Fibroblast of lung (primary cell): ENCODE results near the gene AMN. TPM values are rescaled to one million over a fixed set of nuclear protein-coding genes. Genes with fewer than 3 reads are reported as not detected.

Experiments
- DNase-seq, 2 donors: peaks; one replicate each; pipeline versions ENCODE4 v3.0.0 to v3.0.0-alpha.2; 2010; ENCODE audit warnings: low read depth in 2 of 2
- H2AFZ ChIP-seq: 2 replicates; pipeline ENCODE4 v1.5.1; 2012; ENCODE audit warnings: low read length, control low read depth, inconsistent platforms
- H3K27ac ChIP-seq: 2 replicates; pipeline ENCODE4 v1.5.1; 2011; ENCODE audit warnings: low read length, control low read depth; ENCODE audit not compliant: insufficient read depth
- H3K27me3 ChIP-seq: 2 replicates; pipeline ENCODE4 v1.5.1; 2011; ENCODE audit warnings: mild to moderate bottlenecking, low read length; ENCODE audit not compliant: control insufficient read depth, insufficient read depth
- H3K36me3 ChIP-seq: 2 replicates; pipeline ENCODE4 v1.5.1; 2011; ENCODE audit warnings: low read length; ENCODE audit not compliant: control insufficient read depth, insufficient read depth
- H3K4me1 ChIP-seq: 2 replicates; pipeline ENCODE4 v1.5.1; 2011; ENCODE audit warnings: low read length; ENCODE audit not compliant: control insufficient read depth, insufficient read depth; ENCODE audit errors: extremely low read depth
- H3K4me2 ChIP-seq: 2 replicates; pipeline ENCODE4 v1.5.1; 2011; ENCODE audit warnings: low read length, control low read depth; ENCODE audit not compliant: insufficient read depth; ENCODE audit errors: extremely low read depth
- H3K4me3 ChIP-seq, 4 experiments: fragments of 200-600 bp in 1 of 4; sonication (generic) in 1 of 4; replicated peaks in 1 of 4; 2 replicates each; pipeline ENCODE4 v1.5.1; 2011 to 2016; ENCODE audit warnings: low read length in 4 of 4, low read depth in 3 of 4, mild to moderate bottlenecking in 3 of 4, control low read depth in 2 of 4, inconsistent platforms in 1 of 4, mixed read lengths in 1 of 4; ENCODE audit not compliant: insufficient read depth in 1 of 4; ENCODE audit errors: control extremely low read depth in 1 of 4
- H3K79me2 ChIP-seq: 2 replicates; pipeline ENCODE4 v1.5.1; 2012; ENCODE audit warnings: mild to moderate bottlenecking, low read length, inconsistent platforms; ENCODE audit not compliant: control insufficient read depth, insufficient read depth
- H3K9ac ChIP-seq: 2 replicates; pipeline ENCODE4 v1.5.1; 2011; ENCODE audit warnings: mild to moderate bottlenecking, low read length, control low read depth; ENCODE audit not compliant: insufficient read depth
- H3K9me3 ChIP-seq: 2 replicates; pipeline ENCODE4 v1.5.1; 2012; ENCODE audit warnings: low read depth, low read length; ENCODE audit not compliant: control insufficient read depth, insufficient read depth
- H4K20me1 ChIP-seq: 2 replicates; pipeline ENCODE4 v1.5.1; 2011; ENCODE audit warnings: low read length; ENCODE audit not compliant: control insufficient read depth, insufficient read depth; ENCODE audit errors: extremely low read depth
- EZH2 ChIP-seq: IDR thresholded peaks from 2 replicates; pipeline ENCODE4 v1.5.1; 2012; ENCODE audit warnings: low read length, control low read depth, mild to moderate bottlenecking; ENCODE audit errors: missing control alignments
- polyA plus RNA-seq, 2 donors: library from polyadenylated mRNA; depleted of rRNA in 1 of 2; stranded (reverse) in 1 of 2; unstranded in 1 of 2; fragments of >200 nt; gene quantifications; 2 replicates each; pipeline ENCODE4 v1.2.1, GENCODE V29; 2011 to 2012; ENCODE audit warnings: missing spikeins in 1 of 2
- total RNA-seq: library from RNA; depleted of rRNA; stranded (reverse); fragments of >200 nt; gene quantifications from 2 replicates; pipeline ENCODE4 v1.2.1, GENCODE V29; 2014
- TF ChIP-seq, protein P1 (sequence below), 2 donors: IDR thresholded peaks in 1 of 2; conservative IDR thresholded peaks in 1 of 2; 1 replicate in 1 of 2; 2 replicates in 1 of 2; pipeline ENCODE4 v1.5.1; 2011 to 2012; ENCODE audit warnings: low read length in 2 of 2, control low read depth in 1 of 2, inconsistent platforms in 1 of 2, low read depth in 1 of 2, mild to moderate bottlenecking in 1 of 2

Gene AMN
- total and polyA plus RNA-seq, 2 donors (not counting 1 experiment from before 2014, with no cell fraction given): under 0.01 TPM; not detected in 1

DNA sequence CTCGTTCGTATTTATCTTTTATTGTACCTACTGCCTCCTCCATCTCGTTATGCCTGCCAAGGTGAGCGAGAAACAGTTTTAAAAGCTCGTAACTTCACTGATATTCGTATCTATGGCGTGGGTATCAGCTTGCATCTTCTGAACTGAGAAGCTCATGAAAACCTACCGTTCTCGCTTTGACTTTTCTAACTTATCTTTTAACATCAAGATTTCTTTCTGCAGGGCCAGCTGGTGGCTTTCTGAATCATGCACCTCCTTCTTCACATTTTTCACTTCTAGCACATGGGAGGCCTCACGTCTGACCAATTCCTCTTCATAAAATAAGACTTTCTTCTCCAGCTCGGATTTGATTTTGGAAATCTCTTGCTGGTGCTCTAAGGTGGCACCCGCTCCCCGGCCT lies 45.8 kb downstream of the AMN start:
- no peak for DNase-seq
- Histone ChIP-seq H3K9me3 (no peaks in the 10 kb centered on the region), H3K4me2 (no peak overlapping the region), H3K36me3 (peaks cover 36% of the 10 kb centered on the region), H4K20me1 (no peaks in the 10 kb centered on the region), H3K79me2 (no peaks in the 10 kb centered on the region), H3K4me1 (no peaks in the 10 kb centered on the region), H3K4me3 (no peak overlapping the region), H3K27ac (no peak overlapping the region), H2AFZ (no peak overlapping the region), H3K9ac (no peak overlapping the region), H3K27me3 (no peaks in the 10 kb centered on the region)
- TF ChIP-seq, protein P1, sequence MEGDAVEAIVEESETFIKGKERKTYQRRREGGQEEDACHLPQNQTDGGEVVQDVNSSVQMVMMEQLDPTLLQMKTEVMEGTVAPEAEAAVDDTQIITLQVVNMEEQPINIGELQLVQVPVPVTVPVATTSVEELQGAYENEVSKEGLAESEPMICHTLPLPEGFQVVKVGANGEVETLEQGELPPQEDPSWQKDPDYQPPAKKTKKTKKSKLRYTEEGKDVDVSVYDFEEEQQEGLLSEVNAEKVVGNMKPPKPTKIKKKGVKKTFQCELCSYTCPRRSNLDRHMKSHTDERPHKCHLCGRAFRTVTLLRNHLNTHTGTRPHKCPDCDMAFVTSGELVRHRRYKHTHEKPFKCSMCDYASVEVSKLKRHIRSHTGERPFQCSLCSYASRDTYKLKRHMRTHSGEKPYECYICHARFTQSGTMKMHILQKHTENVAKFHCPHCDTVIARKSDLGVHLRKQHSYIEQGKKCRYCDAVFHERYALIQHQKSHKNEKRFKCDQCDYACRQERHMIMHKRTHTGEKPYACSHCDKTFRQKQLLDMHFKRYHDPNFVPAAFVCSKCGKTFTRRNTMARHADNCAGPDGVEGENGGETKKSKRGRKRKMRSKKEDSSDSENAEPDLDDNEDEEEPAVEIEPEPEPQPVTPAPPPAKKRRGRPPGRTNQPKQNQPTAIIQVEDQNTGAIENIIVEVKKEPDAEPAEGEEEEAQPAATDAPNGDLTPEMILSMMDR (conservative IDR thresholded peaks at IDR 0.05 in 1 of 2, IDR thresholded peaks at IDR 0.05 in 1 of 2; ENCODE audit: low read depth in 1 of 2, low read length in 2 of 2): no peak
- TF ChIP-seq EZH2: no peak

DNA sequence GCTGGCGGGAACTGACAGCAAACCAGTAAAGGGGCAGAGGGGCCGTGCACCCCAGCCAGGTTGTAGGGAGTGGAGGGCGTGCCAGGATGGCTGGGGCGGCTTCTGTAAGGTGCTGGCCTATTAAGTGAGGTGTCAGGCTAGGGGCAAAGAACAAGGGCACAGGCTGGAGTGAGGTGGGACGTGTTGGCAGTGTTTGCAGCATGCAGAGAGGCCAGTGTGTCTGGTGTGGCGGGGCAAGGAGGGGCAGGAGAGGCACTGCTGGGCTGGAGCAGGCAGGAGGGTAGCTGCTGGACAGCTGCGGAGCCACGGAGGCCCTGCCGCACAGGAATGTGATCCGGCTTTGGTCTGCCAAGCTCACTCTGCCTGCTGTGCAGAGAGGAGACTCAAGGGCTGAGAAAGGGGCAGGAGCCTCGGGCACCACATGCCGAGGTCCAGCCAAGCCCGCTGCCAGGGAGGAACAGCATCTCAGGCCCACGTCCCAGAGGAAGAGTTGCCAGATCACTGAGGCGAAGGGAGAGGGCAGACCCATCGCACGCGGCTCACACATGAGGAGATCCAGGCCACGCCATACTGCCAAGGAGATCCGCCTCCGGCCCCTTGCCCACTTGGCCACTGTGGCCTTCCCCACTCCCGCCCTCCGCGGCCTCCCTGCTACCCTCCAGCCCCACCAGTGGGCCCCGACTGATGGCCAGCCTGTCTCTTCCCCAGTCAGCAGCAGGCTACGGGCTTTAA lies 46.8 kb downstream of the AMN start:
- Histone ChIP-seq H3K27ac (no peak overlapping the region), H4K20me1 (no peaks in the 10 kb centered on the region), H3K9ac (no peak overlapping the region), H3K36me3 (peaks cover 40% of the 10 kb centered on the region), H2AFZ (no peak overlapping the region), H3K27me3 (no peaks in the 10 kb centered on the region), H3K4me3 (no peak overlapping the region), H3K9me3 (no peaks in the 10 kb centered on the region), H3K79me2 (no peaks in the 10 kb centered on the region), H3K4me1 (no peaks in the 10 kb centered on the region), H3K4me2 (no peak overlapping the region)
- DNase-seq: no peak
- TF ChIP-seq EZH2: no peak
- TF ChIP-seq, protein P1 (conservative IDR thresholded peaks at IDR 0.05 in 1 of 2, IDR thresholded peaks at IDR 0.05 in 1 of 2; ENCODE audit: low read depth in 1 of 2, low read length in 2 of 2): no peak

DNA sequence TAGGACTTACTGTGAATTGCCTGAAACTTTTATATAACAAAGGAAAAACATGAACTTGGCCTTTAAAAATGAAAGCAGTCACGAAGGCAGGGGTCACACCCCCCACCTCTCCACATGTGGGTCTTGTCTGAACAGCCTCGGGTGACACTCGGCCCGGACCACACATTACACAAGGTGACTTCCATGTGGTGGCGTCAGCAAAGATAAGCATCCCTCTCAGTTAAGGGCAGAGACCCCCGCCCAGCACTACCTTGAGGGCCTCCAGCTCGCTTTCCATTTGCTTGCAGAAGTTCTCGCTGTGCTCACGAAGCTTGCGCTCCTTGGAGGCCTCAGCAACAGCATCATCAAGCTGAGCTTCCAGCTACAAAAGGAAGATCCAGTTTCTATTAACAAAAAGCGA lies 47.4 kb downstream of the AMN start:
- no peak overlapping the region for H3K4me2 ChIP-seq
- no peak overlapping the region for H2AFZ ChIP-seq
- H4K20me1 ChIP-seq: no peaks in the 10 kb centered on the region
- TF ChIP-seq, protein P1 (conservative IDR thresholded peaks at IDR 0.05 in 1 of 2, IDR thresholded peaks at IDR 0.05 in 1 of 2; ENCODE audit: low read depth in 1 of 2, low read length in 2 of 2): no peak
- TF ChIP-seq EZH2: no peak
- no peaks in the 10 kb centered on the region for H3K27me3 ChIP-seq
- H3K36me3 ChIP-seq: peaks cover 38% of the 10 kb centered on the region
- no peak overlapping the region for H3K27ac ChIP-seq
- no peak overlapping the region for H3K9ac ChIP-seq
- DNase-seq: no peak
- H3K4me1 ChIP-seq: no peaks in the 10 kb centered on the region
- H3K79me2 ChIP-seq: no peaks in the 10 kb centered on the region
- H3K9me3 ChIP-seq: no peaks in the 10 kb centered on the region
- H3K4me3 ChIP-seq: no peak overlapping the region
